GM12891 (cell line): ENCODE data around the gene RANBP1.

Experiments used
- POLR2A ChIP-seq: IDR thresholded peaks from 2 replicates; pipeline ENCODE4 v1.6.1; 2011; ENCODE audit warnings: low read depth, low read length, control low read depth
- POLR2AphosphoS5 ChIP-seq: IDR thresholded peaks from 2 replicates; pipeline ENCODE4 v1.6.1; 2011; ENCODE audit warnings: low read depth, low read length, control low read depth
- POU2F2 ChIP-seq: IDR thresholded peaks from 2 replicates; pipeline ENCODE4 v1.6.1; 2011; ENCODE audit warnings: low read depth, mild to moderate bottlenecking, control low read depth, low read length, moderate library complexity
- SPI1 ChIP-seq: IDR thresholded peaks from 2 replicates; pipeline ENCODE4 v1.6.1; 2011; ENCODE audit warnings: low read depth, low read length, control low read depth
- TAF1 ChIP-seq: IDR thresholded peaks from 2 replicates; pipeline ENCODE4 v1.6.1; 2011; ENCODE audit warnings: low read depth, low read length, control low read depth

- TF ChIP-seq POLR2AphosphoS5: no peak
- no peak for TF ChIP-seq POLR2A
- TF ChIP-seq SPI1: no peak
- no peak for TF ChIP-seq TAF1
- no peak for TF ChIP-seq POU2F2
These were observed 6.0 kb downstream of the RANBP1 start for GRCh38 chr22:20121856-20122415.
